CD4-positive, alpha-beta T cell treated with Interleukin-4 for 4 hours (primary cell): ENCODE measurements around the gene DUSP16.
A peak's percentile ranks its signal among the peaks of the same experiment; 100 is the strongest.
"Not testable (repeated sequence)": the region's sequence is repeated elsewhere in the genome, so short reads cannot be mapped to it uniquely, and the experiment has no call there.

Source experiments
- DNase-seq: peaks from one replicate; pipeline ENCODE4 v3.0.0-alpha.2; 2020

DUSP16 gene

DNA sequence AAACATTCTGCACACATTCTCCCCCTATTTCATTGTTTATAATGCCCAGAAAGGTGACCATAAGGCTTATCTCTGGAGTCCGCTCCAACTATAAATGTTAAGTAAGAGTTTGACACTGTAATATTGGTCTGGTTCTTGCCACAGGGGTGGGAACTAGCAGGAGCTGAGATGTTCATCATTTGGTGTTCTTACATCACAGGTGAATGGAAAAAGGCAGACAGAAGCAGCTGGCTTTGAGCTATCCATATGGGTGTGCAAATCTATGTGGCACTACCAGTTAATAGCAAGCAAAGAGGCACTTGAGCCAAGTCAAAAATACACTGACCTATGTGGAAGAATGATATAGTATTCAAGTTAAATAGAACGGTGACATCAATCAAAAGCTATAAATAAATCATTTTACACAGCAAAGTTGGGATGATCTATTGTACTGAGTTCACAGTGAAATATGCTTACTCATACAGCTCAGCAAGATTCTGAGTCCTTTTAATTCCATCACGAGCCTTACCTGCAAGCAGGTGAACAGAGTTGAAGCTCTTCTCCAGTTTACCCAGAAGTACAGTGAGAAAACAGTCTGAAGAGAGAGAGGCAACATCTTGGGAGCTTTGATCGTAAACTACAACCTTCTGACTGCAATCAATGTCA is 43.2 kb downstream of the DUSP16 start:
- DNase-seq: no peak

DNA sequence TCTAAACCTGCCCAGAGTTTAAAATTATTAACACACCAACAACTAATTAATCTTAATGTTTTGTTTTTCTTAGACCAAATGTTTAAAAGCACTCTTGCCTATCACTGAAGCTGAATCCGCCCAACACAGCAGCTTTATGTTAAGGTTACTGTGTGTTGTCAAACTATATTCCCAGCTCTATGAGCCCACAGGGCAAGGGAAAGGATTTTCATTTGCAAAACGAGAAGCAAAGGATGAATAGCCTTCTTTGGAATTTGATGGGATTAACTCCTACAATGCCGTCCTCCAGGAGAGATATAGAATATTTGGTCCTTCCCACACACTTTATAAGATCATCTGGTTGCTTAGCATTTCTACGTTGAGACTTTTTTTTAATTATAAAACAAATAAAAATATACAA is 43.7 kb downstream of the DUSP16 start:
- no peak for DNase-seq

- no peak for DNase-seq
Measured at GRCh38 chr12:12518464-12518845, 44.2 kb downstream of the DUSP16 start.

GRCh38 chr12:12513416-12514006 is 49.2 kb downstream of the DUSP16 start:
- DNase-seq: no peak

- peak; percentile 29 for DNase-seq
Measured at GRCh38 chr12:12511895-12512711, 50.6 kb downstream of the DUSP16 start.

GRCh38 chr12:12511021-12511783 is 51.5 kb downstream of the DUSP16 start:
- DNase-seq: no peak

- no peak for DNase-seq
Measured at GRCh38 chr12:12510551-12510950, 52.1 kb downstream of the DUSP16 start.

- no peak for DNase-seq
Measured at GRCh38 chr12:12510141-12510540, 52.5 kb downstream of the DUSP16 start.

DNA sequence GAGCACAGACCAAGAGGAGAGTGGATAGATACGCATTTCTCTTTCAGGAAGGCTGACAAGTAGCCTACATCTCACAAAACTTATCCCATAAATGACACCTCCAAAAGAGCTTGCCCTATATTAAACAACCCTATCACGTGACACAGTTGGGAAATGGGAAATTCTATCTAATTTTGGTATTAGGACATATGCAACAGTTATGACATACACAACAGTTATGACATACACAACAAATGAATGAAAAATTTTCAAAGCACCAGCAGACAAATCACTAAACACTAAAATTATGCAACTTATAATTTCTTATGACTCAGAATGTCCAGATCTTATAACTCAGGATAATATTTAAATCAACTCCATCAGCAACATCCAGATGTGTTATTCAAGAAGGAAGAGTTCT is 54.1 kb downstream of the DUSP16 start:
- DNase-seq: no peak

GRCh38 chr12:12507121-12507520 is 55.5 kb downstream of the DUSP16 start:
- no peak for DNase-seq

- DNase-seq: no peak
Measured at GRCh38 chr12:12506496-12506890, 56.2 kb downstream of the DUSP16 start.

- no peak for DNase-seq
Measured at GRCh38 chr12:12505544-12506495, 56.8 kb downstream of the DUSP16 start.

- DNase-seq: peak; percentile 45
Measured at GRCh38 chr12:12503384-12504078, 59.1 kb downstream of the DUSP16 start.

DNA sequence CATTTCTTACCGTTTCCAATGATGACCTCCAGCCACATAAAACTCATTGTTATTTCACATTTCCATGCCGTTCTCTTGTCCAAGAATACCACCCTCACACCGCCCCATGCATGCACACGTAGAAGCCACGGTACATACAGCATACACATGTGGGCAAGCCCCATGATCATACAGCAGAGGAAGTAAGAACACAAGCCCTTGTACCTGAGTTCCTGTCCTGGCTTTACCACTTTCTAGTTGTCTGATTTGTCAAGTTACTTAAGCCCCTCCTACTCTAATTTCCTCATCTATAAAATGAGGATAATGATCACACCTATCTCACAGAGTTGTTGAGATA is 59.9 kb downstream of the DUSP16 start:
- no peak for DNase-seq

GRCh38 chr12:12502130-12502814 is 60.4 kb downstream of the DUSP16 start:
- DNase-seq: not testable (repeated sequence)

DNA sequence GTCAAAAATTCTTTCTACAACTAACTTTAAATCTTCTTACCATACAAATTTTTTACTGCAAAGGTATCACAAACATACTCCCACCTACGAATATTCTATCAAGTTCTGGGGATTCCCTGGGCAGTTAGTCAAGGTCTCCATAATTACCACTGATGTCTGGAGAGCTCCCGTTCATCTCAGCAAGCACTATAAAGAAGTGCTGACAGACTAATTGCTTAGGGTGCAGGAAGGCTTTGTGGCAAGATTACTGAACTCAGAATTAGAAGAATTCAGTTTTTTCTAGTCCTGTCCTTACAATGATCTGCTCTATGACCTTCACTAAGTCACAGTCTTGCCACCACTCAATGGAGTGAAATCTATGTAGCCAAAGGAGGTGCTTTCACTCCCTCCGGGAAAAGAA is 61.5 kb downstream of the DUSP16 start:
- no peak for DNase-seq

DNA sequence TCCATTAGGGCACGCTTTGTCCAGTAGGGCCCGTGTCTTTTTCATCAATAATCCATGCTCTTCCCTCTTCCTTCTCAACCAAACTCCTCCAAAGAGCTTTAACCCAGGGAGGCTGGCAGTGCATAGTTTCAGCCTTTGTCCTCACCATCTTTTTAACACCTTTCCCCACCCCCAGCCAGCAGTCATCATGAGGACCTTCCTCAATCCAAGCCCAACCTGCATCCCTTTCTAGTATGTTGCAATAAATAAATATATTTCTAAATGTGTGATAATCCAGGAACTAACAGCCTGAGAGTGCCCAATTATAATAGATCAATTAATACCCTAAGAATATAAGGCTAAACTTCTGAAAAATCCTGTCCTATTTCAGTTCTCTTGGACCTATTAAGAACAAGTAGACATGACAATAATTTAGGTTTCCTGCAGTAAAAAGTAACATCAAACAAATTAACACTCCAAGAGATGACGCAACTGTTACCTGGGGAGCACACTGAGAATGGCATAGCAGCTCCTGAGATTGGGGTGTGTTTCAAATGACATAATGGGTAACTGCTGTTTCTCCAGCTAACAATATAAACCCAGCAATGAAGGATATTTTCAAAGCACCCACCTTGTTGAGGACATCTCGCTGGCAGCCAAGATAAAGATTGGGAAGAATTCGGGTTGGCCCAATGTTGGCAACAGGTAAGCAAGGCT is 62.6 kb downstream of the DUSP16 start:
- no peak for DNase-seq

DNA sequence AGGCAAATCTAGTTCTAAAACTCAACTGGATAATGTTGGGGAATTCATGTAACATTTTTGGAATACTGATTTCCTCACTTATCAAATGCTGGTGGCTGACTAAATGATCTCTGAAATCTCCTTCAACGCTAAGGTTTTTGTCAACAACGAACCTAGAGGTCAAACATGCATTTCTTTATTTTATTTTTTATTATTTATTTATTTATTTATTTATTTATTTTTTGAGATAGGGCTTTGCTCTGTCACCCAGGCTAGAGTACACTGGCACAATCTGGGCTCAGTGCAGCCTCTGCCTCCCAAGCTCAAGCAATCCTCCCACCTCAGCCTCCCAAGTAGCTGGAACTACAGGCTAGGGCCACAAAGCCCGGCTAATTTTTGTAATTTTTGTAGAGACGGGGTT is 64.5 kb downstream of the DUSP16 start:
- DNase-seq: no peak

DNA sequence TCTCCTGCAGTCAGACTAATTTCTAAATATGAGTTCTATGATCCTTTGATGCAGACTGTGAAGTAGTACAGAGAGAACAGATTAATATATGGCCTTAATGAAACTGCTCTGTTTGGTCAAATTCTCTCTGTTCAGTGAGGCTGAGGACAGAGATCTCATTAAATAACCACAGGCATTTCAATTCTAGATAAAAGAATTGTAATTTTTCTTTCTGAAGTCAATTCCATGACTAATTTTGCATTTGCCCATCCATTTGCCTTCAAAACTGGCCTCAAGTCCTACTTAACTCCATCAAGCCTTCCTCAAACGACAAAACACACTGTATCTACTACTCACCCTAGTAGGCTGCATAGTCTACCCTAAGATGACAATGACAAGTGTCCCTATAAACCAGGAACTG is 67.1 kb downstream of the DUSP16 start:
- DNase-seq: no peak

GRCh38 chr12:12492547-12492946 is 70.1 kb downstream of the DUSP16 start:
- no peak for DNase-seq
